HG03521 (cell line): ENCODE results near the gene STAT1.

Source experiments
- ATAC-seq: cut with Tn5 transposase; IDR thresholded peaks from one replicate; pipeline ENCODE4 v1.9.1; 2021; ENCODE audit warnings: mild to moderate bottlenecking, moderate library complexity; ENCODE audit not compliant: unreplicated experiment

STAT1 gene

DNA sequence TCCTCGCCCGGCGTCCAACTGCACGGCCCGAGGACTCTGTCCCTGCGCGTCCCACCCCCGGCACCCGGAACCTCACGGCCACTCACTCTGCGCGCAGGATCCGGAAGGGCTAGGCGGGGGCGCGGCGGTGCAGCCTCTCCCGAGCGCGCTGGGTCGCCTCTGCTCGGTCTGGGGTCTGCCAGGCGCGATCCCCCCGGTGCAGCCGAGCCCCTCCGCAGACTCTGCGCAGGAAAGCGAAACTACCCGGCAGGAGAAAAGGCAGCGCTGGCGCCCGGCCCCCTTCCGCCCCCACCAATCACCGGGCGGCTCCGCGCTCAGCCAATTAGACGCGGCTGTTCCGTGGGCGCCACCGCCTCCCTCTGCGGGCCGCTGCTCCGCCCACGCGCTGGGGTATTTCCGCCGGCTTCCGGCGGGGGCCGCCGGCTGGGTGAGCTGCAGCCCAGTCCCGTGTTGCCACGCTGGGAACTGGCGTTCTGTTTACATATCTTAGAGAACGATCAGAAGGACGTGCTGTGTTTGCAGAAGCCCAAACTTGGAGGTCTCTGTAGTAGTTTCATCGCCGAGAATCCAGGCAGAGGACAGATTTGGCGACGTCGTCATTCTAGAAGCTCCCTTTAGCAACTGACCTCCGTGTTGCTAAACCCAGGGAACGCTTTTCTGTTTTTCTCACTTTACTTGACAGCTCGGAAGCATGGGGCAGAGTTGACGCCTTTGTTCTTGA, at the start of gene STAT1:
Gene STAT1 (minus strand): TSS at position 240 of the 721 bp plus-strand sequence. CDS start 4,168 bp downstream, outside the sequence.
- ATAC-seq = peak; percentile 79

DNA sequence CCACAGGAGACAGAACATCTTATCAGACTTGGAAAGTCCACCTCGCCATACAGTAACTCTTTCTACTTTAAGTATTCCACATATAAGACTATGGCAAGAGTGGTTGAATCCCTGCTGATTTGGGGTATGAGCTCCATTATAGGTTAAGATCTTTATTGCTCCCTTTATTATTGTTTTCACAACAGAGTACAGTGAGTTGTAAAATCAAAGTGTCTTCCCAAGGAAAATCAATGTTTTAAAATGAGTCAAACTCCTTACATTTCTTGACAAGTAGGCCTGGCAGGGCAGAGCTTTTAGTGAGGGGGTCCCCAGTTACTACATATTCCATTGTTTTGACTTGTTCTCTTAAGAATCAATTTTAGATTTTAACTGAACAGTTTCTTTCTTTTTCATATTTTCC, 49.6 kb upstream of the STAT1 start:
- no peak for ATAC-seq

DNA sequence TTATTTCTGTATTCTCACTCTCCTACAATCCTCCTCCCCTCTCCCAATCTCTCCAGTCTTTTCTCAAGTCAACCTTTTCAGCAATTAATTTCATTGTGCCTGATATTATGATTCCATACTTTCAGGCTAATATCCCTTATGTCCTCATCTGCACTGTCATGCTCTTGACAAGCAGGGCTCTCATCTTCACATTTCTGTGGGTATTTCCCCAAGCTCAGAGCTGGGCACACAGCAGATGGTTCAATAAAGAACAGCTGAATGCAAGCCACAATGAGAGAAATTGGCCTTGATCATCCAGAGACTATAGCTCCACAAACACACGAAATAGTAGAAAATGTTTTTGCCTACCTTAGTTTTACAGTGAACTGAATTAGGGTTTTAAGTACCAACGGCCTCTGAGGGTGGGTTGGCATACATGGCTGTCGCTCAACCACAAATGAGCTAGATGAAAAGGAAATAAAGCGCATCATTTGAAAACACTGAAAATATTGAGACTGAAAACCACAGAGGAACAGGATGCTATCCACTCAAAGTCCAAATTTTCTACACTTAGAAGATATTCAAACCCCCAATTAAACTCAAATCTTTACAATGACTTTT, 47.5 kb upstream of the STAT1 start:
- ATAC-seq = no peak

DNA sequence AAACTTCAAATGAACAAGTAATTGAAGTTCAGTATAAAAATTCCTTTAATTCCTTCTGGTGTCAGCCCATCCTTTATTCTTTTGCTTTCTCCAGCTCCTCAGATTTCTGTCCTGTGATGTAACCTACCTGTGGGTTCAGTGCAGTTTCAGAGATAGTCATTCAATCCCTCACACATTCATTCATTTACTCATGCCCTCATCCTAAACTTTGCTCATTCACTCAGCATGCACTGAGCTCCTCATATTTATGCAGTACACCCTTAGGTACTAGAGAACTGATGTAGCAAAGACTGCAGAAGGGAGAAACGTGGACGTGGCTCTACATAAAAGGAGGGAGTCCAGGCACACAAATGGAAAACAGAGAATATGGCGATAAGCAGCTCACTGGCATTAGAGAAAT, 45.3 kb upstream of the STAT1 start:
- no peak for ATAC-seq

DNA sequence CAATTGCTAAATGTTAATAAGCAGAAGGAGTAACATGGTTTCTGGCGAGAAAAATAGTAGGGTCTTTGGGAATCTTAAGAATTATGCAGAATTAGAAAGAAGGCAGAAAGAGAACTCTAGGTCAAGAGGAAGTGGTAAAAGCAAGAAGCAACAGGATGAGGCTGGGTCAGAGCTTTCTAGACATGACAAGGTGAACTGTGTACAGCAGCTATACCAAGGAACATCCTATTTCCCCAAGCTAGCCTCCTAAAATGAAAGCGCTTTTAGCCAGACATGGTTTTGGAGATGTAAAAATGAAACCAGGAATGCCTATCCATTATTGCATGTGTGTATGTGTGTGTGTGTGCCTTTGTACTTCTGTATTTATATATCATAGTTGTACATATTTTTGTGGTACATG, 42.3 kb upstream of the STAT1 start:
- ATAC-seq = no peak

DNA sequence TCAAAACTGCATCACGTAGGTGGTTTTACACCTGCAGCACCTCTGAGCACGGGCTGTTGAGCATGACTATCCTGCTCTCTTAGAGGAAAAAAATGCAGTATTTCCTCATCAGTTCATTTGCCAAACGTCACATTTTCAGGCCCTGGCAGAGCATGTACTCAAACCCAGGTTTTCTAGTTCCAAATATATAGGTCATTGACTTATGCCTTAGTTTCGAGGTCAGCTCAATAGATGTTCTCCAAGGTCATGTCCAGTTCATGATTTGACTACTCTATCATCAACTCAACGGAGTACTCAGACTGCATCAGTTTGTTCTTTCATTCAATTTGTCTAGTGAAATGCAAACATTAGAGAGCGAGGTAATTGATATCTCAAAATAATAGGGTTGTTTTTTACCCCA, 39.3 kb upstream of the STAT1 start:
- no peak for ATAC-seq

DNA sequence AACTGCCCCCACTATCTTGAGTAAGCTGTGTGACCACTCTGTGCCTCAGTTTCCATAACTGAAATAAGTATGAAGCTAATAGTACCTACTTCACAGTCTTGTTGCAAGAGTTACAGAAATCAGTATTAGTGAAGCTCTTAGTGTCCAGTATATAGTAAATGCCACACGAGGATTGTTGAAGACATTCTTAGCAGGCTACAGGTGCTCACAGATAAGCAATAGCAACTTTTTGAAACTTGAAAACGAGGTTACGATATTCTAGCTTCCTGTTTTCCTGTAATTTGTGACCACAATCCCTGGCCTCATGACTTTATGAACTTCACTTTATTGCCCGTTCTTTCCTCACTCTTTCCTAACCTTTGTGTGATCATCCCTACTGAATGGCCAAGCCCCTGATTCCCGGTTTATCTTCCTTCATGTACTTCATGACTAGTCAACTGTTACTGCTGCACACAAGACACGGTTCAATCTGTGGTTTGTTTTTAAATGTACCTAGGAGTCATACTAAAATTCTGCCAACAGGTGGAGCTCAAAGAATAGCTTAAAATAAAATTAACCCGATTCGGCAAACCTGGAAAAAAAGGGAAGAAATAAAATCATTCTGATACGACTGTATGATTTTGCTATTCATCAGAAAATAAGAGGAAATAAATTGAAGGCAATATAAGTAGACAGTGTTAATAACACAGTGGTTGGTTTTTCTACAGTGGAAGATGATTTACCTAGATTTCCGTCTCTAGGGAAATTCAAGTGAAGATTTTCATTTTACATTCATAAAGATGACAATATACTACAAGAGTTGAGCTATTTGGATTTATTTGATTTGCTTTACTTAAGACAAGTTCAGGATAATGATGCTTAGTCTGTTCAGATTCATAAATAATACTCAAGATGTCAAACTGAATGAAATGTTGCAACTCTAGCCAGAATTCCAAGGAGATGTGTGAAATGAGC, 38.1 kb upstream of the STAT1 start:
- no peak for ATAC-seq

DNA sequence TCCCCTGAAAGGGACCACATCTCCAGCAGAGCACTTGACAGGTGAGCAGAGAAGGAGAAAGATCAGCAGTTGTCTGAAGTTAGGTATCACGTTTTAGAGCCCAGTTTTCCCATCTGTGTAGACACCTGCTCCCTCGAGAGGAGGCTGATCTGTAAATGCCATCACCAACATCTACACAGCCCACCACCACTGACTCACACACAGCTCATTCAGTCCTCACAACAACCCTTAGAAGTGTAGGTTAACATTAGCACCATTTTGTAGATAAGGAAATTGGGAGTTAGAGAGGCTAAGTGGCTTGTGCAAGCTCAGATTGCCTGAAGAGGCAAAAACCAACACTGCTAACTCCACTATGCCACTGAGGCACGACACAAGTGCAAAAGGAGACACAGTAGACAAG, 37.2 kb upstream of the STAT1 start:
- ATAC-seq = no peak

DNA sequence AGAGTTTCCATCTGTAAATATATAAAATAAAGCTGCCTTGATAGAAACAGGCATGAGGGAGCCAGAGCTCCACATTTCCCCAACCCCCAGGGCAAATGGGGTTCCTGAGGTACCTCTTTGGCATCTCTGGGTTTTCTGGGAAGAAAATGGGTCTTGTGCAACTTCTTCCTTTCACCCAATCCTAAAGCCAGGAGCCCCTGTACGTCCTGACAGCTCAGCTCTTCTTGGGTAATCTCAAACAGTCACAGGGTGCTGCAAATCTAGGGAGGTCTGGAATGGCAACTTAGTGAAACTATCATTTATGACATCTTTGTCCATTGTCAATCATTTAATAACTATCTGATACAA, 36.6 kb upstream of the STAT1 start:
- ATAC-seq = no peak

DNA sequence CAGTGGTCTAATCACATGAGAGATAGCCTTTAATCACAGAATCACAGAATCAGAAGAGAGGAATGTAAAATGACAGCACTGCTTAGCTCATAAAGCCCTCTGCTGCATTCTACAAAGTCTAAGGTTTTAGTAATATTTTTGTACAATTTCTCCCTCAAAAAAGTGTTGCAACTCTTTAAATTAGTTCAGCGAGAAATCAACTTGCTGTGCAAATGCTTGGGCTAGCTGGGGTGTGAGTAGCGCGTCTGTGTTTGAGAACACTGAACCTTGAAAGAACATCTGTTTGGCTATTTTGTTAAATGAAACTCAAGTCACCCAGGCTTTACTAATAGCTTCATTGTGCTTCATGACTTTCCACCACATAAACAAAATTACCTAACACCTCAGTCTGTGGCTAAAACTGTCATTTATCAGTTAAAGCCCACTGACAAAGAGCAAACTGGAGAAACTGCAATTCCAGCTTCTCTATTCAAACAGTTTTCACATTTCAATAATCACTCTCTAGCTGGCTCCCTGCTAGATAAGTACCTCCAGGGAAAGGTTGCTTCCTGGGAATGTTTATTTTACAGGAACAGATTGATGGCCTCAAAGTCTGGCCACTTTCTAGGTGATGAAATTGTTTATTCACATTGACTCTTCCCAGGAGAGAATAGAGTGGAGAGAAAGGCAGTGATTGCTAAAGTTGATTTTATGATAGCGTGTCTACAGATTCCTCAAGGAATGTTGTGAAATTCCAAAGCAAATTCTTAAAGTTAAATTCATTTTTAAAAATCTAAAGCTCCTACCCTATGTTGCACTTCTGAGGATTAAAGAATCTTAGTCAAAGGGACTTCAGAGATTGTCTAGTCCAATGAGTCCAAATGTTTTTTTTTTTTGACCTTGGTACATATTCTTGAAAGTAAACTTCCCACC, 36.0 kb upstream of the STAT1 start:
- peak; percentile 65 for ATAC-seq

DNA sequence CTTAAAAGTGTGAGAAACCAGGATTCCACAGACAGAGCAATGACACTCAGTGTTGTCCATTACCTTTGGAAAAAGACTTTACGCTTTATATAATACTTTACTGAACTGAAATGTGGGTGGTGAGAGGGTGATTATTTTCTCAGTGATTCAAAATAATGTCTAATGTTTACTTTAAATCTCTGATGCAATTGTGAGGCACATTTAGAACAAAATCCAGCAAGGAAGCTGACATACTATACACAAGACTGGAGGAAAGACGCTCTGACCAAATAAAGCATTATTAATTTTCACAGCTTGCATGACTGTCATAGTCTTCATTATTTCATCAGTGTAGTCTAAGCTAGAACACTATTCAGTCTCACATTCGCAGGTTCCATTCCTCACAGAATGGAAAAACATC, 34.1 kb upstream of the STAT1 start:
- no peak for ATAC-seq

DNA sequence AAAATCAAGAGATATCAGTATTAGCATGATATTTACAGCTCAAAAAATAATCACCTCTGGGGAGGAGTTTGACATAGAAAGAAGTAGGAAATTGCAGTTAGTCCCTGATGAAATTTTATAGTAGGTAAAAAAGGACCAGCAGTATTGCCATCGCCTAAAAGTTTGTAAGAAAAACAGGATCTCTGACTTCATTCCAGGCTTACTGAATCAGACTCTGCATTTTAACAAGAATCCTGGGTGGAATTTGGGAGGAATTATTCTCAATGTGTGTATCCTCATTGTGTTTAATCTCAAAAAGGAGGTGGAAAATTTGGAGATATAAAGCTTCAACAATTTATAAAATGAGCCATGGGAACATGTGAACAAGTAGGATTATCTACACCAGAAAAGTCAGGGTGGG, 31.2 kb upstream of the STAT1 start:
- no peak for ATAC-seq

DNA sequence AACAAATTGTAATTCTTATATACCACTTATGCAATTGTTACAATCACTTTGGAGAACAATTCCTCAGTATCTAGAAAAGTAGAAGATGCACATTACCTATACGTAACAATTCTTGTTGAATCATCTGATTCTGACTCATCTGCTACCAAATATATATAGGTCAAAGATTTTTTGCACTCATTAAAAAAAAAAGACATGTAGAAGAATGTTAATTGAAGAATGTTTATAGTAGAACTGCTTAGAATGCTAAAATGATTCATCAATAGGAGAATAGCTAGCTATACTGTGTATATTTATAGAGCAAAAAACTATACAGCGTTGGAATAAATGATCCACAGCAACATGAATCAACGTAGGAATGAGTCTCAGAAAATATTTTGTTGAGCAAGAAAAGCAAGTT, 29.5 kb upstream of the STAT1 start:
- ATAC-seq = no peak

DNA sequence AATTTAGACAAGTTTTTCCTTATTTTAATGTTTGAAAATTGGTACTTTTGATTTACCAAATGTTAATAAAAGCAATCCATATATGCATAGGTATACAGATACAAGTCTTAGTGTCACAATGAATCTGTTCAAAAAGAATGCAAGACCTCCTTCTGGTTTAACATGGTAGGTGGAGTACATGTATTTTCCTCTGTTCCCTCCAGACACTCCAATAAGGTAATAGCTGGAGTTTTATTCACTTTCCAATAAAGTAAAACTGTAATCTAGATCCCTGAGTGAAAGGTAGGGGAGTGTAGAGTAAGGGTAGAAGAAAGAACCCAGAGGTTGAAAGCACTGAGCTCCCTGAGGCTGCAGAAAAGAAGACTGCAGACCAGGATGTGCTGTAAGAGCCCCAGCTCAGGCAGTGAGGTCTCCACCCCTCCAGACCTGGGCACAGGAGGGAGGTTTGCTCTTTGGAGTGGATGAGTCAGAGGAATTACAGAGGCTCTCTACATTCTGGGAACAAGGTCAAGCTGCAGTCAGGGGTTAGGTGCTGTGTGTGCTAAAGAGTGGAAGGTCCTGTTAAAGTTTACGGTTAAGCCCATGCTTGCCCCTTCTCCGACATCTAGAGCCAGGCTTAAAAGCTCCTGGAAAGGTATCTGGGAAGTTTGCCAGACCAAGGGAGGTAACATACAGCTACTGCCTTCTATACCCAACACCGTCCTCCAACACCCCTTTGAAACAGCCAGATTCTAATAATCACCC, 27.6 kb upstream of the STAT1 start:
- no peak for ATAC-seq

DNA sequence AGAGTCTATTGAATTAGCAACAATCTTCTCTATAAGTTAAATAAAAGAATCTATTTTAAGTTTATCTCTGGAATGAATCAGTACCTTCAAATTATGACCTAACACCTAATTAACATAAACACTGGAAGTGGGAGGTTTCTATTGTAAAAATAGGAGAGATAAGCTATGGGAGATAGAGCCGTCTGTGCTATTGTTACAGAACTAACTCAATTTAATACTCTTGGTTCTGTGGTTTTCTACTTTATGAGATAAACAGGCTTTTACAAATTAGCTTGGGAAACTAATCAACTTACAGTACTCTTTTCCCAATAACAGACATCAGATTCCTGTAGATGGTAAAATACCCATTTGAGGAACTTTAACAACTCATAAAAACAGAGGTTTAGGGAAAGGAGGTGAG, 25.6 kb upstream of the STAT1 start:
- no peak for ATAC-seq

DNA sequence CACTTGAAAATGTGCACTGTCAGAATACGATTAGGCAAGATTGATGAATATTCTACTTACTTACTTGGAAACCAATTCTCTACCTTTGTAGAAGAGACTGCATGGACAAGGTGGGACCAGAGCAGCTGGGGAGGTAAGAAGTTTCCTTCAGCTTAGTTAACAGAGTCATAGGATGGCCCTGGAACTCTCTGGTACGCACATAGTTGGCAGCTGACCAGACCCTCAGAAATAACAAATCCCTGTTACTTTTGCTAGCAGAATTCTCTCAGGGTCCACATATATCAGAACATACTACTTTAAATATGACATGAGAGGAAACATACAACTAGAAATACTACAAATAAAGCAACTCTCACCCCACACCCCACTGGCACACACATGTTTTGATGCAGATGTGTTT, 24.8 kb upstream of the STAT1 start:
- no peak for ATAC-seq

DNA sequence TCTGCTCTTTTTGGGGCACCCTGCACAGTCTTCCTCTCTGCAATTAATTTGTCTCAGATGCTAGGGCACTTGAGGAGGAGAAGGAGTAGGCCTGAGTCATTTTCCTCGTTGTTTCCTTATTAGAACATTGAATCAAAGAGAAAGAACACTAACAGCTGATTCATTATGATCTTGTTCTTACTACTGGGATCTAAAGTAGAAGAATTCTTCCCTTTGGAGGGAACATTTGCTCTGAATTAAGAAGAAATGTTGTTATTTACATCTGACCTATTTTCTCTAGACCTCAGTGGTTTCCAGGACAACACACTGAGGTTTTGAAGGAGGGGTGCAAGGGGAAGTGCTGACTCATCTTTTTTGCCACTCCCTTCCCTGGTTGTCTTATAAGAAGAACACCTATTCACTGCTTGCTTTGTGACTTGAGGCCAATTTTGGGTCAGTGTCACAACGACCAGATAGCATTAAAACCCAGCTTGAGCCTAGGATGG, 24.3 kb upstream of the STAT1 start:
- ATAC-seq = no peak

DNA sequence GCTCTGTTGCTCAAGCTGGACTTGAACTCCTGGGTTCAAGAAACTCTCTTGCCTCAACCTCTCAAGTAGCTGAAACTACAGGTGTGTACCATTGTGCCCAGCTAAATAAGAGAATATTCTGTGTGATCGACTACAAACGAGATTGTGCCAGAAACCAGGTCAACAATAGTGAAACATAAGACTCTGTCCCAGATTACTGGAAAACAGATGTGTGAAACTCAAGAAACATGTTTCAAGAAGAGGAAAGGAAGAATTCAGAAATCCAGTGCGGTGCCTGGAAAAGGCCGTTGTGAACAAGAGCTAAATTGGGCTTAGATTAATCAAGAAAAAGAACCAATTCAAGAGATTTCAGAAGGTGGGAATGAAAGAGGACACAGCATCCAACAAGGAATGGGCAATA, 23.4 kb upstream of the STAT1 start:
- ATAC-seq = no peak

DNA sequence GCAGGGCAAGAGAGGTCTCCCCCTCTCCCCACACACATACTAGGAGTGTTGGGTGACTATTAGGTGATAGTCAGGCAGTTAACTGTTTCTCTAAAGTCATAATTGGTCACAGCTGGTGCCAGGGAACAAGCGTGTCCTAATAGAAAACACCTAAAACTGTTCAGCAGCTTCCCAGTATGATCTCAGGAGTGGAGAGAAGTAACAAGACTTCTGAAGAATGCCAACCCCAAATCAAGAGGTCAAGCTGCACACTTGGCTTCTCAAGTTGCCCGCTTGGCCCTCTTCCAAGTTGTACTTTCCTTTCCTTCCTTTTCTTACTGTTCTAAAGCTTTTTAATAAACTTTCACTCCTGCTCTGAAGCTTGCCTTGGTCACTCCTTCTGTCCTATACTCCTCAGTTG, 22.4 kb upstream of the STAT1 start:
- ATAC-seq = no peak
